ENCODE measurements around the gene PLCG2. TPM values are rescaled to one million over a fixed set of nuclear protein-coding genes. Genes with fewer than 3 reads are reported as not detected.

Gene PLCG2
- total and polyA plus RNA-seq, 2 experiments from 2014 or later, result 2.5 to 5.0 TPM

DNA sequence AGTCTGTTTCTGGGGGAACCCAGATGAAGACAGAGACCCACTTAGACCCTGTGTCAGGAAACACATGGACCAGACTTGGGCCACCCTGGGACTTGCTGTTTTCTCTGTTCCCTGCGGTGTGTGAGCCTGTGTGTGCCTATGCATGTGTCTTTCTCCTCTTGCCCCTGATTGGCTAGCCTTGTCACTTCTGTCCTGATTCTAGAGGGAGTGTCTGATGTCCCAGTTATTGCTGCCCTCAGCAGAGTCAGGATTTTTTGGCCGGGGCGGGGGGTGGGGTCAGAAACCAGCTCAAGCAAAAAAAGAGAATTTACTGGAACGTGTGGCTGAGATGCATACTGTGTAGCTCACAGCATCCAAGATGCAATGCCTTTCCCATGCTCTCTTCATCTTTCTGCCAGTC is 30.5 kb downstream of the PLCG2 start:
- Histone ChIP-seq H3K4me2 (no peak overlapping the region), H3K79me2 (no peaks in the 10 kb centered on the region), H3K36me3 (replicated peaks; ENCODE audit: insufficient read depth, low read depth) (no peaks in the 10 kb centered on the region), H3K9me3 (ENCODE audit: low read depth) (no peaks in the 10 kb centered on the region), H3K4me3 (no peak overlapping the region), H2AFZ (no peak overlapping the region), H3K27ac (no peak overlapping the region), H4K20me1 (ENCODE audit: insufficient read depth, poor library complexity, severe bottlenecking) (no peaks in the 10 kb centered on the region), H3K4me1 (ENCODE audit: insufficient read depth) (no peaks in the 10 kb centered on the region), H3K9me2 (replicated peaks; ENCODE audit: insufficient read depth) (no peaks in the 10 kb centered on the region), H3K27me3 (no peaks in the 10 kb centered on the region)
- WGBS (ENCODE audit: low lambda C conversion rate, missing lambda C conversion rate), result 85% methylated on average over 4 of the region's 4 CpGs
- no peak for DNase-seq (ENCODE audit: low spot score)
- TF ChIP-seq EZH2phosphoT487 (IDR thresholded peaks at IDR 0.05; ENCODE audit: low read depth, severe bottlenecking, unreplicated experiment), result no peak
- TF ChIP-seq, protein P1, sequence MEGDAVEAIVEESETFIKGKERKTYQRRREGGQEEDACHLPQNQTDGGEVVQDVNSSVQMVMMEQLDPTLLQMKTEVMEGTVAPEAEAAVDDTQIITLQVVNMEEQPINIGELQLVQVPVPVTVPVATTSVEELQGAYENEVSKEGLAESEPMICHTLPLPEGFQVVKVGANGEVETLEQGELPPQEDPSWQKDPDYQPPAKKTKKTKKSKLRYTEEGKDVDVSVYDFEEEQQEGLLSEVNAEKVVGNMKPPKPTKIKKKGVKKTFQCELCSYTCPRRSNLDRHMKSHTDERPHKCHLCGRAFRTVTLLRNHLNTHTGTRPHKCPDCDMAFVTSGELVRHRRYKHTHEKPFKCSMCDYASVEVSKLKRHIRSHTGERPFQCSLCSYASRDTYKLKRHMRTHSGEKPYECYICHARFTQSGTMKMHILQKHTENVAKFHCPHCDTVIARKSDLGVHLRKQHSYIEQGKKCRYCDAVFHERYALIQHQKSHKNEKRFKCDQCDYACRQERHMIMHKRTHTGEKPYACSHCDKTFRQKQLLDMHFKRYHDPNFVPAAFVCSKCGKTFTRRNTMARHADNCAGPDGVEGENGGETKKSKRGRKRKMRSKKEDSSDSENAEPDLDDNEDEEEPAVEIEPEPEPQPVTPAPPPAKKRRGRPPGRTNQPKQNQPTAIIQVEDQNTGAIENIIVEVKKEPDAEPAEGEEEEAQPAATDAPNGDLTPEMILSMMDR (IDR thresholded peaks at IDR 0.05; ENCODE audit: poor library complexity), result no peak
- no peak for TF ChIP-seq EZH2 (IDR thresholded peaks at IDR 0.05; ENCODE audit: borderline replicate concordance)

DNA sequence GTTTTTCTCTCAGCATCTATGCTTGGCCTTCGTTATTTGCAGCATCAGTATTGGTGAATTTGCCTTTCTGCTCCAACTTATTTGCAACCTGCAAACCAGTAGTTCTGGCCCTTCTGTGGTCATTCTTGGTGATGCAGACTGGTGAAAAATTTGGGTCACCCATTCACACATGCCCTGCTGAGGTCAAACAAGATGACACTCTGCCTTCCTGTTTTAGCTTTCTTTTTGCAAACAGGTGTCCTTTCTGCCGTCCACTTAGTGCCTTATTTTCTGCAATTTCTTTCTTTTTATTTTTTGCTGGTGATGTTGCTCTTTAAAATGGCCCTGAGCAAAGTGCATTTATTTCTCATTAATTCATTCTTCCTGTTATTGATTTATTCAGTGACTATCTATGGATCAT is 31.3 kb downstream of the PLCG2 start:
- H3K9me3 ChIP-seq (ENCODE audit: low read depth), result no peaks in the 10 kb centered on the region
- H3K4me1 ChIP-seq (ENCODE audit: insufficient read depth), result no peaks in the 10 kb centered on the region
- no peaks in the 10 kb centered on the region for H3K36me3 ChIP-seq (replicated peaks; ENCODE audit: insufficient read depth, low read depth)
- H3K27me3 ChIP-seq, result no peaks in the 10 kb centered on the region
- H3K4me2 ChIP-seq, result no peak overlapping the region
- no peak overlapping the region for H3K4me3 ChIP-seq
- no peaks in the 10 kb centered on the region for H3K79me2 ChIP-seq
- no peak for TF ChIP-seq EZH2phosphoT487 (IDR thresholded peaks at IDR 0.05; ENCODE audit: low read depth, severe bottlenecking, unreplicated experiment)
- TF ChIP-seq EZH2 (IDR thresholded peaks at IDR 0.05; ENCODE audit: borderline replicate concordance), result no peak
- TF ChIP-seq, protein P1 (IDR thresholded peaks at IDR 0.05; ENCODE audit: poor library complexity), result no peak
- no peak overlapping the region for H3K27ac ChIP-seq
- WGBS (ENCODE audit: low lambda C conversion rate, missing lambda C conversion rate), result 91% methylated on average over 2 of the region's 2 CpGs
- DNase-seq (ENCODE audit: low spot score), result no peak
- H3K9me2 ChIP-seq (replicated peaks; ENCODE audit: insufficient read depth), result no peaks in the 10 kb centered on the region
- H4K20me1 ChIP-seq (ENCODE audit: insufficient read depth, poor library complexity, severe bottlenecking), result no peaks in the 10 kb centered on the region
- no peak overlapping the region for H2AFZ ChIP-seq

DNA sequence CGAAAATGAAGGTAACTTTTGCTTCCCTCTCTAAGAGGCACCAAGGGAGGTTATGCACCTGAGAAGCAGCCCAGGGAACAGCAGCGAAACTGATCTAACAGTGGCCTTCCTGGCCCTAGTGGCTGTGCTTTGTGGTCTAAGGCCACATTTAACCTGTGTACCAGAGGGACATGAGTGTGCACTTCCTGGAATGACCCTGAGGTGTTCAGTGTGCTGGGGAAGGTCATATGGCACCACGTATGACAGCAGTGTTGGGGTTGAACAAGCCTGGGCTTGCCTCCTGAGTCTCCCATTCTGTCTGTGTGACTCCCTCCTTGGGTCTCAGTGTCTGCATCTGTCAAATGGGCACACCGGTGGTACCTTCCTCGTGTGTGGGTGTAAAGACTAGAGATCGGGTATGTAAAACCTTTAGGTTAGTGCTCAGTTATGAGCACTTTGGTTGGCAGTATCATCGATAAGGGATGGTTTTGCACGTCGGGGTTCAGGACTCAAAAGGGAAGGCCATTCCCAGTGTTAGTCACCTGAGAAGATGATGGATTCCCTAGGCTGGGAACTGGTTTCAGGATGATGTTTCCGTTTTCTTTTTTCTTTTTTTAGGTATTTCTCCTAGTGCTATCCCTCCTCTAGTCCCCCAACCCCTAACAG is 31.9 kb downstream of the PLCG2 start:
- no peaks in the 10 kb centered on the region for H3K79me2 ChIP-seq
- no peaks in the 10 kb centered on the region for H3K9me3 ChIP-seq (ENCODE audit: low read depth)
- TF ChIP-seq EZH2 (IDR thresholded peaks at IDR 0.05; ENCODE audit: borderline replicate concordance), result no peak
- TF ChIP-seq, protein P1 (IDR thresholded peaks at IDR 0.05; ENCODE audit: poor library complexity), result no peak
- TF ChIP-seq EZH2phosphoT487 (IDR thresholded peaks at IDR 0.05; ENCODE audit: low read depth, severe bottlenecking, unreplicated experiment), result no peak
- no peak overlapping the region for H3K4me2 ChIP-seq
- H3K4me1 ChIP-seq (ENCODE audit: insufficient read depth), result no peaks in the 10 kb centered on the region
- WGBS (ENCODE audit: low lambda C conversion rate, missing lambda C conversion rate), result 85% methylated on average over 10 of the region's 10 CpGs
- H4K20me1 ChIP-seq (ENCODE audit: insufficient read depth, poor library complexity, severe bottlenecking), result no peaks in the 10 kb centered on the region
- no peak overlapping the region for H3K27ac ChIP-seq
- no peak overlapping the region for H2AFZ ChIP-seq
- no peak for DNase-seq (ENCODE audit: low spot score)
- no peaks in the 10 kb centered on the region for H3K9me2 ChIP-seq (replicated peaks; ENCODE audit: insufficient read depth)
- H3K4me3 ChIP-seq, result no peak overlapping the region
- no peaks in the 10 kb centered on the region for H3K27me3 ChIP-seq
- no peaks in the 10 kb centered on the region for H3K36me3 ChIP-seq (replicated peaks; ENCODE audit: insufficient read depth, low read depth)
